ENCODE results near the gene SLC26A8.
"Not testable (repeated sequence)": the region's sequence is repeated elsewhere in the genome, so short reads cannot be mapped to it uniquely, and the experiment has no call there.

SLC26A8 gene

GRCh38 chr6:35911871-35912653, 112.4 kb downstream of the SLC26A8 start:
- DNase-seq (ENCODE audit: low spot score), result no peak

- DNase-seq (ENCODE audit: low spot score), result not testable (repeated sequence)
Observed at GRCh38 chr6:35909571-35909970, 114.9 kb downstream of the SLC26A8 start.

GRCh38 chr6:35908753-35909401, 115.6 kb downstream of the SLC26A8 start:
- not testable (repeated sequence) for DNase-seq (ENCODE audit: low spot score)

- DNase-seq (ENCODE audit: low spot score), result no peak
Observed at GRCh38 chr6:35907750-35908149, 116.7 kb downstream of the SLC26A8 start.

- no peak for DNase-seq (ENCODE audit: low spot score)
Observed at GRCh38 chr6:35906499-35906846, 118.0 kb downstream of the SLC26A8 start.

- DNase-seq (ENCODE audit: low spot score), result no peak
Observed at GRCh38 chr6:35905841-35906498, 118.5 kb downstream of the SLC26A8 start.

GRCh38 chr6:35905141-35905785, 119.2 kb downstream of the SLC26A8 start:
- DNase-seq (ENCODE audit: low spot score), result no peak

- DNase-seq (ENCODE audit: low spot score), result no peak
Observed at GRCh38 chr6:35903679-35904078, 120.8 kb downstream of the SLC26A8 start.

GRCh38 chr6:35900448-35900847, 124.0 kb downstream of the SLC26A8 start:
- DNase-seq (ENCODE audit: low spot score), result no peak

GRCh38 chr6:35898003-35898402, 126.4 kb downstream of the SLC26A8 start:
- no peak for DNase-seq (ENCODE audit: low spot score)

- no peak for DNase-seq (ENCODE audit: low spot score)
Observed at GRCh38 chr6:35897486-35897885, 127.0 kb downstream of the SLC26A8 start.

- no peak for DNase-seq (ENCODE audit: low spot score)
Observed at GRCh38 chr6:35897036-35897435, 127.4 kb downstream of the SLC26A8 start.

GRCh38 chr6:35896228-35896627, 128.2 kb downstream of the SLC26A8 start:
- no peak for DNase-seq (ENCODE audit: low spot score)

- no peak for DNase-seq (ENCODE audit: low spot score)
Observed at GRCh38 chr6:35895560-35895959, 128.9 kb downstream of the SLC26A8 start.

- DNase-seq (ENCODE audit: low spot score), result no peak
Observed at GRCh38 chr6:35894776-35895175, 129.7 kb downstream of the SLC26A8 start.
